ENCODE measurements around the gene MACC1.
"Not testable (repeated sequence)": the region's sequence is repeated elsewhere in the genome, so short reads cannot be mapped to it uniquely, and the experiment has no call there.

Gene MACC1

GRCh38 chr7:20194343-20194995 lies 22.7 kb downstream of the MACC1 start:
- no peak overlapping the region for H3K4me3 ChIP-seq (ENCODE audit: low read depth, low read length)
- no peaks in the 10 kb centered on the region for H3K79me2 ChIP-seq (ENCODE audit: control insufficient read depth, insufficient read depth, low read length, unreplicated experiment)
- peaks cover 11% of the 10 kb centered on the region for H3K4me1 ChIP-seq (ENCODE audit: control insufficient read depth, insufficient read depth, low read length, unreplicated experiment)
- no peak overlapping the region for H3K27ac ChIP-seq (ENCODE audit: low read depth, low read length)
- H3K27me3 ChIP-seq (ENCODE audit: insufficient read depth, low read length), result no peaks in the 10 kb centered on the region
- no peak overlapping the region for H2AFZ ChIP-seq (ENCODE audit: low read length, unreplicated experiment)
- no peaks in the 10 kb centered on the region for H3K36me3 ChIP-seq (ENCODE audit: insufficient read depth, low read length)

- Histone ChIP-seq H3K4me1 (ENCODE audit: control insufficient read depth, insufficient read depth, low read length, unreplicated experiment) (peaks cover 5% of the 10 kb centered on the region), H3K4me3 (ENCODE audit: low read depth, low read length) (no peak overlapping the region), H3K36me3 (ENCODE audit: insufficient read depth, low read length) (no peaks in the 10 kb centered on the region), H3K27me3 (ENCODE audit: insufficient read depth, low read length) (no peaks in the 10 kb centered on the region), H3K27ac (ENCODE audit: low read depth, low read length) (no peak overlapping the region), H3K79me2 (ENCODE audit: control insufficient read depth, insufficient read depth, low read length, unreplicated experiment) (no peaks in the 10 kb centered on the region), H2AFZ (ENCODE audit: low read length, unreplicated experiment) (no peak overlapping the region)
Observed at GRCh38 chr7:20193873-20194272, 23.3 kb downstream of the MACC1 start.

GRCh38 chr7:20193242-20193777 lies 23.9 kb downstream of the MACC1 start:
- no peak overlapping the region for H3K27ac ChIP-seq (ENCODE audit: low read depth, low read length)
- H3K27me3 ChIP-seq (ENCODE audit: insufficient read depth, low read length), result no peaks in the 10 kb centered on the region
- peaks cover 5% of the 10 kb centered on the region for H3K4me1 ChIP-seq (ENCODE audit: control insufficient read depth, insufficient read depth, low read length, unreplicated experiment)
- no peak overlapping the region for H2AFZ ChIP-seq (ENCODE audit: low read length, unreplicated experiment)
- no peak overlapping the region for H3K4me3 ChIP-seq (ENCODE audit: low read depth, low read length)
- no peaks in the 10 kb centered on the region for H3K79me2 ChIP-seq (ENCODE audit: control insufficient read depth, insufficient read depth, low read length, unreplicated experiment)
- no peaks in the 10 kb centered on the region for H3K36me3 ChIP-seq (ENCODE audit: insufficient read depth, low read length)

- no peak overlapping the region for H3K27ac ChIP-seq (ENCODE audit: low read depth, low read length)
- no peaks in the 10 kb centered on the region for H3K27me3 ChIP-seq (ENCODE audit: insufficient read depth, low read length)
- no peaks in the 10 kb centered on the region for H3K79me2 ChIP-seq (ENCODE audit: control insufficient read depth, insufficient read depth, low read length, unreplicated experiment)
- H3K36me3 ChIP-seq (ENCODE audit: insufficient read depth, low read length), result no peaks in the 10 kb centered on the region
- H2AFZ ChIP-seq (ENCODE audit: low read length, unreplicated experiment), result no peak overlapping the region
- no peaks in the 10 kb centered on the region for H3K4me1 ChIP-seq (ENCODE audit: control insufficient read depth, insufficient read depth, low read length, unreplicated experiment)
- no peak overlapping the region for H3K4me3 ChIP-seq (ENCODE audit: low read depth, low read length)
Observed at GRCh38 chr7:20191391-20191869, 25.8 kb downstream of the MACC1 start.

GRCh38 chr7:20190560-20191390 lies 26.4 kb downstream of the MACC1 start:
- Histone ChIP-seq H3K79me2 (ENCODE audit: control insufficient read depth, insufficient read depth, low read length, unreplicated experiment) (no peaks in the 10 kb centered on the region), H2AFZ (ENCODE audit: low read length, unreplicated experiment) (no peak overlapping the region), H3K27ac (ENCODE audit: low read depth, low read length) (no peak overlapping the region), H3K36me3 (ENCODE audit: insufficient read depth, low read length) (no peaks in the 10 kb centered on the region), H3K4me3 (ENCODE audit: low read depth, low read length) (no peak overlapping the region), H3K27me3 (ENCODE audit: insufficient read depth, low read length) (no peaks in the 10 kb centered on the region), H3K4me1 (ENCODE audit: control insufficient read depth, insufficient read depth, low read length, unreplicated experiment) (no peaks in the 10 kb centered on the region)

- Histone ChIP-seq H3K27me3 (ENCODE audit: insufficient read depth, low read length) (no peaks in the 10 kb centered on the region), H3K79me2 (ENCODE audit: control insufficient read depth, insufficient read depth, low read length, unreplicated experiment) (no peaks in the 10 kb centered on the region), H3K4me3 (ENCODE audit: low read depth, low read length) (no peak overlapping the region), H2AFZ (ENCODE audit: low read length, unreplicated experiment) (no peak overlapping the region), H3K27ac (ENCODE audit: low read depth, low read length) (no peak overlapping the region), H3K36me3 (ENCODE audit: insufficient read depth, low read length) (no peaks in the 10 kb centered on the region), H3K4me1 (ENCODE audit: control insufficient read depth, insufficient read depth, low read length, unreplicated experiment) (no peaks in the 10 kb centered on the region)
Observed at GRCh38 chr7:20189852-20190251, 27.3 kb downstream of the MACC1 start.

- Histone ChIP-seq H2AFZ (ENCODE audit: low read length, unreplicated experiment) (no peak overlapping the region), H3K27ac (ENCODE audit: low read depth, low read length) (no peak overlapping the region), H3K27me3 (ENCODE audit: insufficient read depth, low read length) (no peaks in the 10 kb centered on the region), H3K4me1 (ENCODE audit: control insufficient read depth, insufficient read depth, low read length, unreplicated experiment) (no peaks in the 10 kb centered on the region), H3K4me3 (ENCODE audit: low read depth, low read length) (no peak overlapping the region), H3K79me2 (ENCODE audit: control insufficient read depth, insufficient read depth, low read length, unreplicated experiment) (no peaks in the 10 kb centered on the region), H3K36me3 (ENCODE audit: insufficient read depth, low read length) (no peaks in the 10 kb centered on the region)
Observed at GRCh38 chr7:20188567-20188966, 28.6 kb downstream of the MACC1 start.

GRCh38 chr7:20187850-20188249 lies 29.3 kb downstream of the MACC1 start:
- H3K4me1 ChIP-seq (ENCODE audit: control insufficient read depth, insufficient read depth, low read length, unreplicated experiment); H3K27me3 ChIP-seq (ENCODE audit: insufficient read depth, low read length); H3K36me3 ChIP-seq (ENCODE audit: insufficient read depth, low read length); H3K79me2 ChIP-seq (ENCODE audit: control insufficient read depth, insufficient read depth, low read length, unreplicated experiment); H3K4me3 ChIP-seq (ENCODE audit: low read depth, low read length); H3K27ac ChIP-seq (ENCODE audit: low read depth, low read length); H2AFZ ChIP-seq (ENCODE audit: low read length, unreplicated experiment): not testable (repeated sequence)

- Histone ChIP-seq H3K4me3 (ENCODE audit: low read depth, low read length) (no peak overlapping the region), H3K27ac (ENCODE audit: low read depth, low read length) (no peak overlapping the region), H3K4me1 (ENCODE audit: control insufficient read depth, insufficient read depth, low read length, unreplicated experiment) (no peaks in the 10 kb centered on the region), H3K36me3 (ENCODE audit: insufficient read depth, low read length) (no peaks in the 10 kb centered on the region), H3K79me2 (ENCODE audit: control insufficient read depth, insufficient read depth, low read length, unreplicated experiment) (no peaks in the 10 kb centered on the region), H3K27me3 (ENCODE audit: insufficient read depth, low read length) (no peaks in the 10 kb centered on the region), H2AFZ (ENCODE audit: low read length, unreplicated experiment) (no peak overlapping the region)
Observed at GRCh38 chr7:20185988-20186387, 31.2 kb downstream of the MACC1 start.

GRCh38 chr7:20183086-20183485 lies 34.1 kb downstream of the MACC1 start:
- Histone ChIP-seq H3K79me2 (ENCODE audit: control insufficient read depth, insufficient read depth, low read length, unreplicated experiment) (no peaks in the 10 kb centered on the region), H3K27me3 (ENCODE audit: insufficient read depth, low read length) (no peaks in the 10 kb centered on the region), H3K27ac (ENCODE audit: low read depth, low read length) (no peak overlapping the region), H2AFZ (ENCODE audit: low read length, unreplicated experiment) (no peak overlapping the region), H3K4me1 (ENCODE audit: control insufficient read depth, insufficient read depth, low read length, unreplicated experiment) (no peaks in the 10 kb centered on the region), H3K4me3 (ENCODE audit: low read depth, low read length) (no peak overlapping the region), H3K36me3 (ENCODE audit: insufficient read depth, low read length) (no peaks in the 10 kb centered on the region)

Measured in ACC112 (cell line).